IPS-NIHi11 (cell line): ENCODE data around the gene BCAR1.
"Not testable (repeated sequence)": the region's sequence is repeated elsewhere in the genome, so short reads cannot be mapped to it uniquely, and the experiment has no call there.

ENCODE experiments used
- DNase-seq: peaks from one replicate; pipeline ENCODE4 v3.0.0; 2012; ENCODE audit warnings: mixed read lengths, low spot score

Gene BCAR1, protein sequence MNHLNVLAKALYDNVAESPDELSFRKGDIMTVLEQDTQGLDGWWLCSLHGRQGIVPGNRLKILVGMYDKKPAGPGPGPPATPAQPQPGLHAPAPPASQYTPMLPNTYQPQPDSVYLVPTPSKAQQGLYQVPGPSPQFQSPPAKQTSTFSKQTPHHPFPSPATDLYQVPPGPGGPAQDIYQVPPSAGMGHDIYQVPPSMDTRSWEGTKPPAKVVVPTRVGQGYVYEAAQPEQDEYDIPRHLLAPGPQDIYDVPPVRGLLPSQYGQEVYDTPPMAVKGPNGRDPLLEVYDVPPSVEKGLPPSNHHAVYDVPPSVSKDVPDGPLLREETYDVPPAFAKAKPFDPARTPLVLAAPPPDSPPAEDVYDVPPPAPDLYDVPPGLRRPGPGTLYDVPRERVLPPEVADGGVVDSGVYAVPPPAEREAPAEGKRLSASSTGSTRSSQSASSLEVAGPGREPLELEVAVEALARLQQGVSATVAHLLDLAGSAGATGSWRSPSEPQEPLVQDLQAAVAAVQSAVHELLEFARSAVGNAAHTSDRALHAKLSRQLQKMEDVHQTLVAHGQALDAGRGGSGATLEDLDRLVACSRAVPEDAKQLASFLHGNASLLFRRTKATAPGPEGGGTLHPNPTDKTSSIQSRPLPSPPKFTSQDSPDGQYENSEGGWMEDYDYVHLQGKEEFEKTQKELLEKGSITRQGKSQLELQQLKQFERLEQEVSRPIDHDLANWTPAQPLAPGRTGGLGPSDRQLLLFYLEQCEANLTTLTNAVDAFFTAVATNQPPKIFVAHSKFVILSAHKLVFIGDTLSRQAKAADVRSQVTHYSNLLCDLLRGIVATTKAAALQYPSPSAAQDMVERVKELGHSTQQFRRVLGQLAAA

DNA sequence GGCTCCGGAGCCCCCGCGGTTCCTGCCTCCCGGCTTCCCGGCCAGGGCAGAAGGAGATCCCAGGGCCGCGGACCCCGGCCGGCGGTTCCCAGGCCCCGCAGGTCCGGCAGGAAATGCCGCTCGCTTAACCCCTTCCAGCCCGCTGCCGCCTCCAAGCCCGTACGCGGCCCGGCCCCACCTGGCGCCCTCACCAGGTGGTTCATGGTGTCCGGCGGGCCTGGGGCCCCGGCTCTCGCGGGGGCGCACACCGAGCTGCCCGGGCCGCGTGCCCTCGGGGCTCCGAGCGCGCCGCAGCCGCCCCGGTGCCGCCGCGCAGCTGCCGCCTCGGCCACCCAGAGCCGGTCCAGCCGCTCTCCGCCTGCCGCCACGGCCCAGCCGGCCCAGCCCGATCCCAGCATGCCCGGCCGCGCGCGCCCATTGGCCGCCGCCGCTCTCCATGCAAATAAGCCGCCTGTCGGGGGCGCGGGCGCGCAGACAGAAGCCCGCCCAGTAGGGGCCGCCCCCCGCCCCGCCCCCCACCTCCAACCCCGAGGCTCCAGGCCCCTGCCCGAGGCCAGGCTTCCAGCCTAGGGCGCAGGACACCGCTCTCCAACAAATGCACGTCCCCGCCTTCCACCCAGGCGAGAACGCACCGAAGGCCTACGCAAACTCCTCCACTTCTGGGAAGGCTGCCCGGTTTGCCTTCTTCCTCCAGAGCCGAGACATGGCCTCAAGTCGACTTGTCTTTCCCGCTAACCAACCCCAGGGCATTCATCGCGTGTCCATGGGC is at the start of gene BCAR1:
TSS of gene BCAR1 (minus strand) at position 345 of the 769 bp plus-strand sequence. CDS start at position 203, 142 bp downstream.
- DNase-seq = peak; percentile 97

DNA sequence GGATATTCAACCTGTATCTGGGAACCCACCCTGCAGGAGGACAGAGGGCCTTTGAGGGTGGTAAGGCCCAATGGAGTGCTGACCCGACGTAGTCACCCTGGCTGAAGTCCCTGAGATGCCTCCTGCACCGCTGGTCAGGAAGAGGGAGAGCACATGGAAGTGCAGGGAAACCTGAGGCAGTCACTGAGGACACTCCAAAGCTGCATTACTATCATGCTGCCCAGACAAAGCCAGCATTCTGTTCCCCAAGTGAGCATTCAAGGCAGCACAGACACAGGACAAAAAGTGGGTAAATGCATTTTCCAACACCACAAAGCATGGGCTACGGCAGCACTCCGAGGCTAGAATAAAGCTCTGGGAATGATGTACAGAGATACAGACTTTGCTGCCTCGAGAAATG is 46.8 kb upstream of the BCAR1 start:
- DNase-seq = no peak

DNA sequence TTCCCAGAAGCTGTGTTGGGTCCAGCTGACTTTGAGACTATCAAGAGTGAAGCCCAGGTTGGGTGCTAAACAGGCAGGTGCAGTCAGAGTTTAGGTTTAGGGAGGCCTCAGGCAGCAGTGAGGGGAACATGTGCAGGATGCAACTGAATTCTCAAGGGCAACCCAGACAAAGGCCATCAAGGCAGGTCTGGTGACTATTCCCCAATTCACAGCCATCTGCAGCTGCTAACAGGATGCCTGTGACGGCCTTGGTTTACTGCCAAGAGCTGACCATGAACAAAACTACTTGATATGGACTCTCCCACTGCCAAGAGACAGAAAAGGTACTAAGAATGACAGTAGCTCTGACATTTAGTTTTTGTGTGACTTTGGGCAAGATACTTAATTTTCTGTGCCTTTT is 45.2 kb upstream of the BCAR1 start:
- no peak for DNase-seq

DNA sequence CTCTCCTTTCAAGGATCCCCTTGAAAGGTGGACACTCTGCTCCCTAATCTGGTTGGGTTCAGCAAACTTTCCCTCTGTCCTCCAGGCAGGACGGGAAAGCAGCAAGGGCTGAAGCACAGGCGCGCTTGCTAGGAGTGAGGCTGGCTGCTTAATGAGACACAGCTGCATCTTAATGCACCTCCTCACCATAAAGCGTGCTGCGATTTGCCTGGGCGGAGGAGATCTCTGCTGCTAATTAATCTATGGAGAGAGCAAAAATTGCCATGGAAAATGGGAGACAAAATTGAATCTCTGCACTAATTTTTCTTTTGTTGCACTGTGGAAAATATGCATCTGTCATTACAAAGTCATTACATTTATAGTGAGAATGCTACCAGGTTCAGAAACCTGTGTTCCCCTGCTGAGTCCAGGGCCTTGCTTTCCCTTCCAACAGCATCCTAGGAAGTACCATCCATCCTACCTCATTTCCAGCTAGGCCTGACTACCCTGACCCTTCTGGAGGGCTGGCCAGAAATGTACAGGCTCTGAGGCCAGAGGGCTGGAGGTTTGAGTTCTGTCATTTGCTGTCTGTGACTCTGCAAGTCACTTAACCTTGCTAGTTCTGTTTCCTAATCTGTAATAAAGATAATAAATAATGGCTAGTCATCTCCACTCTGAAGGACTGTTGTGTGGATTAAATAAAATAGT is 43.5 kb upstream of the BCAR1 start:
- DNase-seq = no peak

DNA sequence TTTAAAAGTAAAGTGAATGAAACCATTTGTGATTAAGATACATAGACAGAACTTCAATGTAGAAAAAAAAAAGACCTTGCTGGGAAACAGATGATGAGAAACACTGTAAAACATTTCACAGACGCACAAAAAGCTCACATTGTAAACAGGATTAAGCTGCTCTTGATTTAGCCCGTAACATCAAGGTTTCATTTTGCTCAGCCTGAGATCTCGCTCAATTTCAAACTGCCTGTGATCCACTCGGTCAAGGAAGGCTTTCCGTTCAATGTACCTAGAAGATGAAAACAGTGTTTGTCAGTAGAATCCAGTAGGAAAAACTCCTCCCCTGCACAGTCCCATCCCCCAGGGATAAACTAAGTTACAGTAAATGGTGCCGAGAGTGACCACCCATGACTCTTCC is 42.3 kb upstream of the BCAR1 start:
- DNase-seq = no peak

DNA sequence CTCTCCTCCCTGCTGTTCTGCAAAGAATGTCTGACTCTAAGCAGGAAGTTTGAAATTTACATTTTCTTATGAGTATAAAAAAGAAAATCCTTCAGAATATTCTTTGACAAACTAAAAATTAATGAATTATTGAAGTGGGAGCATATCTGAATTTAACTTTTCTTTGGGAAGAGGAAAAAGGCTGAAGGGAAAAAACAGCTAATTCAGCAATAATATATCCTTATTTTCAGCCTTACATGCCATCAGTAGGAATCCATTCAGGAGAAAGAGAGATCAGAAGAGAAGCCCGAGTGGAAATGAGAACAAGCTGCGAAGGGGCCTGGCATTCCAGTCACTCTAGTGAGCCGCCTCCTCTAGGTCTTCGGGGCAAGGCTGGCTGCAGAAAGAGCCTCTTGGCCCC is 41.7 kb upstream of the BCAR1 start:
- DNase-seq = no peak

DNA sequence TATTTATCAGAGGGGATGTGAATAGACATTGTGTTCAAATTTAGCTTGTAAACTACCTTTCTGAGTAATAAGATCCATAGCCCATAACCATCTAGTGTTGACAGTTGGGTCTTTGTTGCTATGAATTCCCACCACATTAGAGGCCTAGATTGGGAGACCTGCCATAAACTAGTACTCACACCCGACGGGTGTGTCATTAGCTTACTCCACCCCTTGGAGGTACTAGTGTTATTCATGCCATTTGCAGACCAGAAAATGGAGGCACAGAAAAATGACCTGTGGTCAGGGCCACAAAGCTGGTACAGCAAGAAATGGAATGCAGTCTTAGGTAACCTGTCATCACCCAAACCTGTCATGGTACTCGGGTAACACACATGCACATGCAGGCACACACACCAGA is 41.3 kb upstream of the BCAR1 start:
- DNase-seq = no peak

DNA sequence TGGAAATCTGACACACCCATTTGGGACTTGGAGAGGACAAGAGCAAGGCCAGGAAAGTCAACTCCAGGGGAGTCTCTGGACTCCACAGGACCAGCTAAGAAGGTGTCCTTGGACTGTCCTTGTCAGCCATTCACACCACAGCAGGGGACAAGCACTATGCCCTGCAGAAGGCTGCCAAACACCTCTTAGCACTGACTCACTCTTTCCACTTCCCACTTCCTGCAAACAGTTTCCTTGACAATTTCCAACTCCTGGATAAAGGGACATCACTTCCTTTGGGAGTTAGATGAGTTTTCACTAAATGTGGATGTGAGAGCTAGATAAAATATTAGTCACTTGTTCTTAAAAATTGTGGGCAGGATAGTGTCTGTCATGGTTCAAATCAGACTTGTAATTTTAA is 37.8 kb upstream of the BCAR1 start:
- no peak for DNase-seq

DNA sequence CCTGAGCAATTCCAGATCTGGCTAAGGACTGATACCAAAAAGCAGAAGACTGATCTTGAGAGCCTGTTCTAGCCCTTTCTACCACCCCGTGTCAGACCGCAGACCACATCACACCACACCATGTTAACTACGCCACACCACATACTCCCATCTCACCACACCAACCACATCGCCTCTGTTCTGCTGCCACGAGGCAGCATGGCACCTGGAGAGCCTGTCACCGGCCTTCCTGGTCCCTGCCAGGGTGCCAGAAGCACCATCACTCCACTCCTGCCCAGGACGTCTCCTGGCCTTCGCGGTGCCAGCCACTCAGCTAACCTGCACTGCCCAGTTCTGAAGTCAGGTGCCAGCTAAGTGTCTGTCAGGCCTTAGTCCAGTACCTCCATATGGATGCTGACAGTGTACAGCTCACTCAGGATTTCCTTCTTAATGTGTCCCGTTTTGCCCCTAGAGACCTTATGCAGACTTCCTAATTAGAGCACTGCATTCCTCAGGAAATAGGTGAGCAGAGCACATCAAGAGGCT is 37.2 kb upstream of the BCAR1 start:
- no peak for DNase-seq

DNA sequence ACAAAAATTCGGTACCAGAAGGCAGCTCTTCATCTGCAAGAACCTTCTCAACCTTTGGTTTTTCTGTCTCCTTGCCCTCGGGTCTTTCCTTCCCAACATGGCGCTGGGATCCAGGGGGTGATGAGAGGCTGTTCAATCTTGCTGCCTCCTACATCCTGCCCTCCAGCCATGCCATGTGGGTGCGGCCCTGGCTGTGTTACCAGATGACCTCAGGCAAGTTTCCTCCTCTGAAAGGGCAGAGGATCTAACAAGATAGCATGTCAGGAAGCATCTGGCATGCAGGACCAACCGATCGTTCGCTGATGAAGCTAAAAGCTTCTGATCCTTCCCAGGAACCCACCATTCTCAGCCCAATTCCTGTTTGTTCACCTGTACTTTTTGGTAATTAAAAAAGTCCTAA is 36.8 kb upstream of the BCAR1 start:
- no peak for DNase-seq

DNA sequence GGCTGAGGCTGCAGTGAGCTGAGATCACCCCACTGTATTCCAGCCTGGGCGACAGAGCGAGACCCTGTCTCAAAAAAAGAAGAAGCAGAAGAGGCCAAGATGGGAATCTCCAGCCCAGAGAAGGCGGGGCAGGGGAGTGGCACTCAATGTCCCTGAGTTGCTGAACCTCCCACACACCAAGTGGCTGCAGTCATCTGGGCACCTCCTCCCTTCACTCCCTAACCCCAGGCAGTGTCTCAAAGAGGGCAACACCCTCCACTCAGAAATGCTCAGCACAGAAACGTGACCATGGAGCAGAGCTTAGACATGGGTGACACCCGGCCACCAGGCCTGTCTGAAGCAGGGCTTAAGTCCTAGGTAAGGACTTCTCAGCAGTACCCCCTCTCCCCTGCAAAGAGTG is 36.3 kb upstream of the BCAR1 start:
- no peak for DNase-seq

DNA sequence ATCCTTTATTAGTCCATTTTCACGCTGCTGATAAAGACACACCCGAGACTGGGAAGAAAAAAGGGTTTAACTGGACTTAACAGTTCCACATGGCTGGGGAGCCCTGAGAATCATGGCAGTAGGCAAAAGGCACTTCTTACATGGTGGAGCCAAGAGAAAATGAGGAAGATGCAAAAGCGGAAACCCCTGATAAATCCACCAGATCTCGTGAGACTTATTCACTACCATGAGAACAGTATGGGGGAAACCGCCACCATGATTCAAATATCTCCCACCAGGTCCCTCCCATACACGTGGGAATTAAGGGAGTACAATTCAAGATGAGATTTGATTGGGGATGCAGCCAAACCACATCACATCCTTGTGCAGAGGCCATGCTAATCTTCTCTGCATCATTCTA is 35.0 kb upstream of the BCAR1 start:
- no peak for DNase-seq

DNA sequence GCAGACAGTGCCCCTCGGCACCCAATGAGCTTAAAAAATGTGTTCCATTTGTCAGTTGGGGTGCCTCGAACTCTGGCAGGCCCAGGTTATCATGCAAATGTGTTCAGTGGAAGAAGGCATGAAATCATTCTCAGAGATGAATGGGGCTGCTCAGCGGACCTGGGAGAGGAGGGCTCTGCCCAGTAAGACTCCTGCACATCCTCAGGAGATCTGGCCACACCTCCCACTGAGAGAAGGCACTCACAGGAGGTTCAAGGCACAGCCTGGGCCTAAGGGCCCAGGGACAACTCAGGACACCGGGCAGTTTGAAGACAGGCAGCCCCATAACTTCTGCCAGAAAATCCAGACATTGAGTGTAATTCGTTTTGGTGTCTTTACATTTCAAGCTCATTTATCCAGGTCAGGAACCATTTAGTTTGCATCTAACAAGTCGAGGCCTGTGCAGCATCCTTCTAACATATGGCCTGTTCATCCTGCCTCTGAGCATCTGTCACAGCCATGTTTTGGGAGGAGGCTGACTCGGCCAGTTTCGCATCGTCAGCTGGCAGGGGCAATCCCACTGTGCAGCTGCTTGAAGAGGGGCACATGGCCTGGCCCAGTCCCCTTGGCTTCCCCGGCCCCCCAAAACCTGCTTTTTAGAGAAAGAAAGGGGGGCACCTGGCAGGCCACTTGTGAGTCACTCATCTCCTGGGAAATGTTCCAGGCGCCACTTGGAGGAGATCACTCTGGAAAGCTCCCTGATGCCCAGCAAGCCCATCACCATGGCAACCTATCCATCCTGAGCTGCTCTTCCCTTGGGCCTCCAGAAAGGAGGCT is 31.2 kb upstream of the BCAR1 start:
- DNase-seq = no peak

DNA sequence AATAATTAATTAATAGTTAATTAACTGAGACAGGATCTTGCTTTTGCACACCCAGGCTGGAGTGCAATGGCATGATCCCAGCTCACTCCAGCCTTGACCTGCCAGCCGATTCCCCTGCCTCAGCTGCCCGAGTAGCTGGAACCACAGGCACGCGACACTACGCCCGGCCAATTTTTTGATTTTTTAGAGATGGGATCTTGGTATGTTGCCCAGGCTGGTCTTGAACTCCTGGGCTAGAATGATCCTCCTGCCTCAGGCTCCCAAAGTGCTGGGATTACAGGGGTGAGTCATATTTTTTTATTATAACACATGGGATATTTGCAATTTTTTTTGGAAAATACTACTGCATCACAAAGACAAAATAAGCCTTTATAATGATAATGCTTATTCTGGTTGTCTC is 30.4 kb upstream of the BCAR1 start:
- no peak for DNase-seq

DNA sequence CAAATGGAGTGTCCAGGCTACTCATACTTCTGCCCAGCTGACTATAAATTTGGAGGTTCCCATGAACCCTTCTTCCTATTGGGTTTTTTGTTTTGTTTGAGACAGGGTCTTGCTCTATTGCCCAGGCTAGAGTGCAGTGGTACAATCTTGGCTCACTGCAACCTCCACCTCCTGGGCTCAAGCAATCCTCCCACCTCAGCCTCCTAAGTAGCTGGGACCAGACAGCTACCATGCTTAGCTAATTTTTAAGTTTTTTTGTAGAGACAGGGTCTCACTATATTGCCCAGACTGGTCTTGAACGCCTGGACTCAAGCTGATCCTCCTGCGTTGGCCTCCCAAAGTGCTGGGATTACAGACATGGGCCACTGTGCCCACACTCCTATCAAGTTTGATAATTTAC is 29.6 kb upstream of the BCAR1 start:
- DNase-seq = not testable (repeated sequence)

DNA sequence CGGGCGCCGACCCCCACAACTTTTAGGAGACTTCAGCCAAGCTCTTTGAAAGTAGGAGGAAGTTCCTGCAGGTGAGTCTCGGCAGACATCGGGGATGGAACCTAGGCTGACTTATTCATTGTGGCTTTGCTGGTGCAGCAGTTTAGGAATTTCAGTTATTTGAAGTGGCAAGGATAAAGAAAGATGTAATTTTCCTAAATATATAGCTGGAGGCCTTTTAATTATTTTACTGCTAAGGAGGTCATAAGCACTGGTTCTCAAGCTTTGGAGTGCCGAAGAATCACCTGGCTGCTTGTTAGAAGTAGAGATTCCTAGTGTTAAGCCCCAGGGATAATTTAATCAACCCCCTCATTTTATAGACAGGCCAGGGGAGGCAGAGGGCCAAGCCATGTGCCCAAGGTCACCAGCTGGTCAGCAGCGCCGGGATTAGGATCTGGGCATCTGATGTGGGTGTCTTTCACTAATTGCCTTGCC is 28.9 kb upstream of the BCAR1 start:
- no peak for DNase-seq

DNA sequence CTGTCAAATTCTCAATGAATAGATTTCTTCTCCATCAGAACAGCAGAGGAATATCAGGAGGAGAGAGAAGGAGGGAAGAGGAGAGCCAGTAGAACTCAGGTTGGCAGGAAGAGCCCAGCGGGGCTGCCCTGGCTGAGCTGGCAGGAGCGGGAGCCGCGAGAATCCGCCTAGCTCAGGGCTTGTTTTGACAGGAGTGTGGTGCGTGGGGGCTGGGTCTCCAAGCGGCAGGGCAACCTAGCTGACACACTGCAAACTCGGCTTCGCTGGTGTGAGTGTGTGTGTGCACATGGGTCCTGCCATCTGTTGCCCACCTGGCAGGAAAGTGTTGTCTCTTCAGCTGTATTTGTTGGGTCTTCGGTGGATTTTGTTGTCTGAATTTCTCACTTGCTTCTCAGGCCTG is 27.9 kb upstream of the BCAR1 start:
- no peak for DNase-seq

DNA sequence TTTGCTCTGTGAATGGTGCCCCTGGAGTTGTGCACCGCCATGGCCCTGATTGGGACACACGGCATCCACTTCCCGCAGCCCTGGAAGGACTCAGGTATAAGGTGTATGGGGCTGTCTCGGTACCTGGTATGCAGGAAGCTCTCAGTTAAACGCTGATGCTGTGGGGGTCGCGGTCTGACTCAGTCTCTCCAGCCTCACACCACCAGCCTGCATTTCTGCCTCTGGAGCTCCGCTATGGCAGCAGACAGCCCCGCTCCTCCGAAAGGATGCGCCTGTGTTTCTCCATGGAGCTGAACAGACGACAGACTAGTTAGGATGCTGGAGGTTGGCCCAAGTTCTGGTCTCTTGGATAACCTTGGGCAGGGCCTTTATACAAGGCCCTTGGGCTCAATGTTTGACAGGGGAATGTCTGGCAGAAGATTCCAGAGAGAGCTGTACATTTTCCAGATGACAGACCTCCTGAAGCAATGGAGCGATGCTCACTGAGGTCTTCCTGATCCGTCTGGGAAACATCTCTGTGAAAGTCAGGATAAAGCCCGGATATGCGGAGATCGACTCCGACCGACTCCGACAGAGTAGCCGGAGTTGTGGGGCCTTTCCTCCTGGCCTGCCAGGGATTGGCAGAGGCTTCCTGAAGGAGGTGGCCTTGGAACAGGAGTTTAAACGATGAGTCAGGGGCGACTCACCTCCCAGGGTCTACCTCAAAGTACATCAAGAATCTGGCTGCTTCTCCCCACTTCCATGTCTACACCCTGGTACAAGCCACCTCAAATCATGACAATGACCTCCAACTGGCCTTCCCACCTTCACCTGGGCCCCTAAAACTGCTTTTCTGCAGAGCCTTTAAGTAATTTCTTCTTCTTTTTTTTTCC is 21.9 kb upstream of the BCAR1 start:
- DNase-seq = no peak

DNA sequence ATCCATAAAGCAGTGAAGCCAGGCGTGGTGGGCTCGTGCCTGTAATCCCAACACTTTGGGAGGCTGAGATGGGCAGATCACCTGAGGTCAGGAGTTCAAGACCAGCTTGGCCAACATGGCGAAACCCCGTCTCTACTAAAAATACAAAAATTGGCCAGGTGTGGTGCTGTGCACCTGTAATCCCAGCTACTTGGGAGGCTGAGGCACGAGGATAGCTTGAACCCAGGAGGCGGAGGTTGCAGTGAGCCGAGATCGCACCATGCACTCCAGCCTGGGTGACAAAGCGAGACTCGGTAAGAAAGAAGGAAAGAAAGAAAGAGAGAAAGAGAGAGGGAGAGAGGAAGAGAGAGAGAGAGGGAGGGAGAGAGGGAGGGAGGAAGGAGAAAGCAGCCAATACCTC is 21.2 kb upstream of the BCAR1 start:
- not testable (repeated sequence) for DNase-seq

DNA sequence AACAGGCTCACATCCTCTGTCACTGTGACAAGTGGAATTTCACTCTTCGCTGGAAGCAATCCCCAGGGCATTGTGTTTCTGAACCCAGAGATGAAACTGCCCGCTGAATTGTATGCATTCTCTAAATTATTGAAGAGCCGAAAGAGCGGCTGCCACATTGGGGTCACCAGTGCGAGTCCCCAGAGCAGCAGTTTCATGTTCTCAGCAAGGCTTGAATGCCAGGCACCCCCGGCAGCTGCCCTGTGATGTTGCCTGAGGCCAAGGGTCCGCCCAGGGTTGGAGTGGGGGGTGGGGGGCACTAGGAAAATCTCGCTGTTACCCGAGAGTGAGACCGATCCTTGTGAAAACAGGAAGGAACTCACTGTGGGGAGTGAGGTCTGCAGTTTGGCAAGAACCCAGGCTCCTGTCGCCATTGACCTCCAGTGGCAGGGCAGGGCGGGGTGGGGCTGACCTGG is 20.7 kb upstream of the BCAR1 start:
- no peak for DNase-seq
